HTR-8/SVneo (cell line): ENCODE measurements around the gene TIGD3.

ENCODE experiments used
- DNase-seq: peaks from one replicate; pipeline ENCODE4 v3.0.0; 2011; ENCODE audit warnings: low spot score, mixed read lengths; ENCODE audit not compliant: insufficient read length
- FAIRE-seq: peaks from 2 replicates; lab custom pipeline; 2011; peaks lifted over from hg19 to GRCh38; lab: Jason Lieb, UNC

TIGD3 gene

GRCh38 chr11:65362320-65362931 lies 7.9 kb downstream of the TIGD3 start:
- no peak for FAIRE-seq
- no peak for DNase-seq

GRCh38 chr11:65362966-65363365 lies 8.4 kb downstream of the TIGD3 start:
- DNase-seq (no peak), FAIRE-seq (no peak)

GRCh38 chr11:65363770-65364169 lies 9.2 kb downstream of the TIGD3 start:
- FAIRE-seq: no peak

GRCh38 chr11:65366340-65366773 lies 11.8 kb downstream of the TIGD3 start:
- FAIRE-seq (no peak), DNase-seq (peak; percentile 89)

More at GRCh38 chr11:65363770-65364169, 9.2 kb downstream of the TIGD3 start:
- no peak for DNase-seq

- FAIRE-seq (no peak), DNase-seq (no peak)
Observed at GRCh38 chr11:65370659-65371049, 16.1 kb downstream of the TIGD3 start.

- DNase-seq (no peak), FAIRE-seq (no peak)
Observed at GRCh38 chr11:65373839-65374580, 19.5 kb downstream of the TIGD3 start.

- FAIRE-seq (no peak), DNase-seq (no peak)
Observed at GRCh38 chr11:65375012-65375411, 20.5 kb downstream of the TIGD3 start.

GRCh38 chr11:65376138-65376713 lies 21.7 kb downstream of the TIGD3 start:
- no peak for FAIRE-seq
- DNase-seq: no peak

- DNase-seq (no peak), FAIRE-seq (no peak)
Observed at GRCh38 chr11:65377036-65377435, 22.5 kb downstream of the TIGD3 start.

- FAIRE-seq (no peak), DNase-seq (no peak)
Observed at GRCh38 chr11:65377777-65378176, 23.2 kb downstream of the TIGD3 start.

- DNase-seq: no peak
- no peak for FAIRE-seq
Observed at GRCh38 chr11:65378208-65378927, 23.8 kb downstream of the TIGD3 start.

- no peak for FAIRE-seq
- no peak for DNase-seq
Observed at GRCh38 chr11:65378928-65379638, 24.5 kb downstream of the TIGD3 start.

GRCh38 chr11:65379698-65380459 lies 25.3 kb downstream of the TIGD3 start:
- FAIRE-seq (no peak), DNase-seq (no peak)

- DNase-seq: no peak
- no peak for FAIRE-seq
Observed at GRCh38 chr11:65380460-65381119, 26.0 kb downstream of the TIGD3 start.

GRCh38 chr11:65381716-65382032 lies 27.1 kb downstream of the TIGD3 start:
- peak; percentile 60 for DNase-seq
- no peak for FAIRE-seq

GRCh38 chr11:65382033-65382803 lies 27.7 kb downstream of the TIGD3 start, which contains the start of gene SLC25A45:
Gene SLC25A45, minus strand, starts transcription at chr11:65382646. Its CDS starts 695 bp downstream, at chr11:65381951.
- DNase-seq (peak; percentile 83), FAIRE-seq (peak; percentile 95)

GRCh38 chr11:65382804-65383368 lies 28.3 kb downstream of the TIGD3 start:
- DNase-seq (no peak), FAIRE-seq (no peak)

- no peak for DNase-seq
- FAIRE-seq: no peak
Observed at GRCh38 chr11:65383778-65384177, 29.2 kb downstream of the TIGD3 start.
